Stimulated activated CD8-positive, alpha-beta memory T cell treated with anti-CD3 and anti-CD28 coated beads, Interleukin-15, amount 100 ng/mL, for 48 hours (primary cell): ENCODE data around the gene CACHD1.
"Not testable (repeated sequence)": the region's sequence is repeated elsewhere in the genome, so short reads cannot be mapped to it uniquely, and the experiment has no call there.

Experiments
- DNase-seq, 2 donors: peaks; one replicate each; pipeline ENCODE4 v3.0.0-alpha.2; 2020; ENCODE audit warnings: low read depth in 2 of 2

The CACHD1 gene

DNA sequence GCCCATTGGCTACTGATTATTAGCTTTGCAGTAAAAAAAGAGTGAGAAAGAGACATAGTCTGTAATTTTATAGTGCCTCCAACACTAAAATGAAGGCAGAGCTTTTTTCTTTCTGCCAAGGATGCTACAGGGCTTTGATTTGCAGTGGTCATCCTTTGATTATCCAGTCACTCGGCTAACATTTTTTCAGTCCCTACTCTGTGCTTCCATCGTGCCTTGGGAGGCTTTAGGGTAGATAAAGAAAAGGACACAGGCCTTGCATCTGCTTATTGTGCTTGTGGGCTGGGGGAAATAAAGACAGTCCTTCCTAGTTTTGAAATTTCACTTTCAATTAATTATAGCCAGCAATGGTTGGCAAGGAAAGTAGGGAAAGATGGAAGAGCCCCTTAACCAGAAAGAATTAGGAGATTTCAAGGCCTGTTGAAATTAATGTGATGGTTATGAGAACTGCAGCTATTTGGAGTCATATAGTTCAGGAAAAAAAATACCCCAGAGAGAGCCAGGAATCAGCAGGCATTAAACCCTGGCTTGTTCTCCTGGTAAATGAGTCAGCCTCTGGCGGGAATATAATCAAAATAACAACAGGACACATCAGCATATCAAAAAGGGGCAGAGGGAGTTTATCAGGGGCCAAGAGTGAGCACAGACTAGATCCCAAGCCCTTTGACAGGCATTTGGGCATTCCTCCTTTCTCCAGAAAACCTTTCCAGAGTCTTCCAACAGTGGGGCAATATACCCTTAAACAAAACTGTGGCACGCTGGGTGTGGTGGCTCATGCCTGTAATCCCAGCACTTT, 27.4 kb downstream of the CACHD1 start:
- DNase-seq = no peak

- DNase-seq = no peak
Observed at GRCh38 chr1:64498325-64498724, 28.4 kb downstream of the CACHD1 start.

DNA sequence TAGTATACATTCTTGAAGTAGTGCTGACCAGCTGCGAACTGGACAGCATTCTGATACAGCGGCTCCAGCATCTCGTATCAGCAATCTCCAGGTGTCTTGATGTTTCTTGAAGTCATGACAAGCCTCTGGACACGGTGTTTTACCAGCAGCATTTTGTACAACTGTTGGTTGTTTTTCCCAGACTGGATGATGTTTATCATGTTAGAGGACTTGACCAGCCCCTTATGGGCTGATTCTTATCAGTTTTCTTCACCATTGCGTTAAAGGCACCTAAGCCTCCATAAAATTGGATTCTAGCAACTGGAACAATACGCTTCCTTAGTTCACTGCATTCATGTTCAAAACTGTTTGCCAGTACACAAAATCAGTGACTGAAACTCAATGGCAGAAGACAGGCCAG, 29.1 kb downstream of the CACHD1 start:
- no peak for DNase-seq

DNA sequence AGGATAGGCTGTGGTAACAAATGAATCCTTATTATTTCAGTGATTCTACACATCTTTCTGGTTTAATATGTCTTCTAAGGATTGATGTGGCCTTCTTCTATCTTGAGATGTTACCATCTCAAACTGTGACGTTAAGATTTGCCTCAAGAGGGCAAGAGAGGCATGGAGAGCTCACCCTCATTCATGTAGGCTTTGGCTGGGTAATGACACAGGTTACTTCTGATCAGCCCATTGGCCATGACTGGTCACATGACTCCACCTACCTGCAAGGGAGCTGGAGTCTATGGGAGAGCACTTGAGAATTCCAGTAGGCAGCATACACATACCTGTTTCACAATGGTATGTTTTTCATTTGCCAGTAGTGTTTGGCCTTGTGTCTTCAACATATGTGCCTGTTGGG, 30.0 kb downstream of the CACHD1 start:
- DNase-seq = no peak

GRCh38 chr1:64502083-64502482, 32.2 kb downstream of the CACHD1 start:
- no peak for DNase-seq

DNA sequence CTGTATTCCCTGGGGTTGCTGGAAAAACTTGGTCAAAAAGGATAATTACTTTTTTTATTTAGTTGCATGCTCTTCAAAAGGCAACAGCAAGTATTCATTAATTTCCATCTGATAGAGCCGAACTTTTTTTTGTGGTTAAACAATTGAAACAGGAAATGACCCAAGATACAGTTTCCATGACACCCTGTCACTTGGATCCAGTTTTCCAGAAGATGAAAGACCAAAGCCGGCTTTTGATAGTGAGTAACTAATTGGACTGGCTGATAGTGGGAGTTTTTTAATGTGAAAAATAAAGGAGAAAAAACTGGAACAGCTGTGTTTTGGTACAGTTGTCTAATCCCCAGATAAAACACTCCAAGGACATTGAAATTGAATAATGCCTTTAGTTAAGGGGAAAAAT, 33.0 kb downstream of the CACHD1 start:
- DNase-seq = no peak

DNA sequence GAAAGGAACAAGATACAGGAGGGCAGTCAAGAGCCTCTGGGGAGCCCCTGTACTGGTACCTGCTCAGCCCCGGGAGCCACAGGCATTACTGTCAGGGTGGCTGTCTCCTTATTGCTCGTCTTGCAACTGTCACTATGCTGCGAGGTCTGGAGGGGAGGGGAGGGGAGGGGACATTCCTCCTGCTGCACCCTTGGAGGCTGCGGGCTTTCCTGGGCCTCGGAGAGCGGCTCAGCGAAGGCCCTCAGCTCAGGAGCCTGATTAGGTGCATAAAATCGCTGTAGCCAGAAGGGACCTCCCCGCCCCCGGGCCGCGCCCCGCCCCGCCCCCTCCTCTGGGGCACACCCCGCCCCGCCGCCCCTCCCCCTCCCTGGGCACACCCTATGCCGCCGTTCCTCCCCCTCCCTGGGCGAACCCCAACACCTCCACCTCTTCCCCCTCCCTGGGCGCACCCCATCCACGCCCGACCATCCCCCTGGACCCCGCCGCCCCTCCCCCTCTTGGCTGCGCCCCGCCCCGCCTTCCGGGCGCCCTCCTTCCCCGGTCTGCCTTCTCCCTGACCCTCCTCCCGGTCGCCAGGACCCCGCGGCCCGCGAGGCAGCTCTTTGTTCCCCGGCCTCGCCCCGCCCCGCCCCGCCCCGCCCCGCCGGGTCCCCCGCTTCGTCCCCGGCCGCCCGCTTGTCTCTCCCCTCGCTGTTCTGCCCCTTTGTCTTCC, 35.5 kb downstream of the CACHD1 start:
- peak in 1 of 2 donors; percentile 9 for DNase-seq

GRCh38 chr1:64505944-64506655, 36.2 kb downstream of the CACHD1 start:
- DNase-seq = no peak

DNA sequence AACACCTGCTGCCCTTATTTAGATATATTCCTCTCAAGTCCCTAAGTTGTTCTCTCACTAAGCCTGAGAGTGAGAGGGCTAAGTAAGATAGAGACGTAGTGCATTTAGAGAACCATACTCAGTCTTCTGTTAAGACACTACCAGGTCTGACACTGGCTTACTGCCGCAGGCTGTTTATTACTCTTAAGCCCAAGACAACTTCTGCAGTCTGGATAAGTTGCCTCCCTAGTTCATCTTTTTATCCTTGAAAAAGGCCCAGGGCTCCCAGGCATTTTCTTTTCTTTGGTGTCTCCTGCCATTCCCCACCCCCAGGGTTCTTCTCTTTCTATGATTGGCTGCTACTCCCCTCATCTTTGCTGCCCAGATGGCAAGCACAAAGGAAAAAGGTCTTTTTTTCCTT, 38.7 kb downstream of the CACHD1 start:
- no peak for DNase-seq

DNA sequence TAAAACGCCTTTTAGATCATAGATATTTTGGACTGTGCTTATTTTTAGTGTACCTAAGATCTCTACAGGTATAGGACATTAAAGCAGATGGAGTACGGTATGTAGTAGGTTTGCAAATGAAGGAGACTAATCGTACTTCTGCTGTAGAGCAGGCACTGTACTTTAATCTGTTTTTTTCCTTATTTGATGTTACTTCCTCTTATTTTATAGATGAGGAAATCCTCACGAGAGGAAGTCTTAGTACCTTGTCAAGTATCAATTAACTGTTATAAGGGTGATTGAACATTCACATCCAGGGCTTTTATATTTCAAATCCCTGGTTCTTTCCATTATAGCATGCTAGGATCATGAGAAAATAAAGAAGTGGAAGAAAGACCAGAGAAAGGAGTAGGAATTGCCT, 41.1 kb downstream of the CACHD1 start:
- no peak for DNase-seq

- not testable (repeated sequence) for DNase-seq
Observed at GRCh38 chr1:64512206-64512605, 42.3 kb downstream of the CACHD1 start.

DNA sequence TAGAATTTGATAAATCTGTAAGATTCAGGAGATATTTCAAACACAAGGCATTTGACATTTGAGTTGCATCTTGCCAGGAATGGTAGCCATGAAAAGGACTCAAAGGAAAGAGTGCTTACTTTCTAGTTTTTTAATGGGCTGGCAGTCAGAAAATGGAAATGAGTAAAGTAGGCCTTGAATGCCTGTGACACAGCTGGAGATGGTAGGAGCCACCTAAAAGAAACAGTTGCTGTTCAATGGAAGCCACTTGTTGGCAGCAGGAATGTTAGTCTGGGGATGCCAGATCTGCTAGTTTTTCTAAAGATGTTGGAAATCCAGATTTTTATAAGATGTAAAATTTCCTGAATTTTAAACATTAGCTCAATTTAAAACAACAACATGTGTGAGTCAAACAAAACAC, 43.6 kb downstream of the CACHD1 start:
- no peak for DNase-seq

GRCh38 chr1:64514197-64514765, 44.4 kb downstream of the CACHD1 start:
- no peak for DNase-seq

DNA sequence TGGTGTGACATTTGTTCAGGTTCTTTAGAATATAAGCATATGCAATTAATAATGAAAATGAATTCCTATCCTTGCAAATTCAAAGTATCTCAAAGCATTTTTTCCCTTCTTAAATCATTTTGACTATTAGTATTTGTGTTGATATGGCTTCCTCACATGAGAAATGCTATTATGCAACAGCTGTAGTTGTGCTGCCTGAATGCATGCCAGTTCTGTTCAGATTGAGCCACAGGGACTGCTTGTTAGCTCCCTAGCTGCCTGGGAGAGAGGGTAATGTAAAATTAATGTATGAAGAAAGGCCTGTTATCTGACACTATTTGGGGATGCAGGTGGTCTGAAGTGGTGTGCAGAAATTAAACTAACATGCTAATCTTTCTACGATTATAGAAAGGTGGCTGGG, 45.5 kb downstream of the CACHD1 start:
- no peak for DNase-seq

- no peak for DNase-seq
Observed at GRCh38 chr1:64516301-64516700, 46.4 kb downstream of the CACHD1 start.

GRCh38 chr1:64516803-64517568, 47.1 kb downstream of the CACHD1 start:
- no peak for DNase-seq

DNA sequence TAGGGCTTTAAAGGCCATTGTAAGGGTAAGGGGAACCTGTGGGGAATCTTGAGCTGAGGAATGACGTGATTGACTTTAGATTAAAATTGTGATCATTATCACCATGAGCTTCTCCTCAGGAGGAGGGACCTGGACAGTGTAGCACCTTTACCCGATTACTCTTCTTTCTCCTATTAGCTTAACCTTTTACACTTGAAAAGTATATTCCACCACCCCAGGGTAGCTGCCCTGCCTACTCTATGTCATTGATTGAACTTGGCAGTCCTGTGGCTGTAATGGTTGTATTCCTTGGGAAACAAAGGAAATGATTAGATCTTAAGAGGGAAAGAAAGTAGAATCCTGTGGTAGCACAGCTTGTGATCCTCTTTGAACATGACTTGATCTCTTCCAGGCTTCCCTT, 47.7 kb downstream of the CACHD1 start:
- no peak for DNase-seq

- no peak for DNase-seq
Observed at GRCh38 chr1:64518692-64519481, 49.0 kb downstream of the CACHD1 start.

- DNase-seq = no peak
Observed at GRCh38 chr1:64519901-64520300, 50.0 kb downstream of the CACHD1 start.

- DNase-seq = no peak
Observed at GRCh38 chr1:64522740-64523139, 52.8 kb downstream of the CACHD1 start.
